Measurements from ENCODE around the gene SUCLG2.

SUCLG2 gene

GRCh38 chr3:67649681-67650080 lies 4.7 kb downstream of the SUCLG2 start:
- in situ Hi-C loops (cut with MboI; ENCODE audit: low sequenced_read_pairs), result no loop called here

GRCh38 chr3:67648701-67649100 lies 5.7 kb downstream of the SUCLG2 start:
- in situ Hi-C loops (cut with MboI; ENCODE audit: low sequenced_read_pairs), result no loop called here

GRCh38 chr3:67648229-67648628 lies 6.2 kb downstream of the SUCLG2 start:
- in situ Hi-C loops (cut with MboI; ENCODE audit: low sequenced_read_pairs), result no loop called here

GRCh38 chr3:67647390-67647878 lies 7.0 kb downstream of the SUCLG2 start:
- in situ Hi-C loops (cut with MboI; ENCODE audit: low sequenced_read_pairs), result no loop called here

GRCh38 chr3:67646586-67647234 lies 7.7 kb downstream of the SUCLG2 start:
- in situ Hi-C loops (cut with MboI; ENCODE audit: low sequenced_read_pairs), result no loop called here

- in situ Hi-C loops (cut with MboI; ENCODE audit: low sequenced_read_pairs), result no loop called here
These were observed 9.6 kb downstream of the SUCLG2 start for GRCh38 chr3:67644827-67645226.

- in situ Hi-C loops (cut with MboI; ENCODE audit: low sequenced_read_pairs), result no loop called here
These were observed 11.7 kb downstream of the SUCLG2 start for GRCh38 chr3:67642734-67643133.

GRCh38 chr3:67642190-67642589 lies 12.2 kb downstream of the SUCLG2 start:
- in situ Hi-C loops (cut with MboI; ENCODE audit: low sequenced_read_pairs), result no loop called here

- in situ Hi-C loops (cut with MboI; ENCODE audit: low sequenced_read_pairs), result no loop called here
These were observed 13.0 kb downstream of the SUCLG2 start for GRCh38 chr3:67641451-67641850.

GRCh38 chr3:67640023-67640660 lies 14.3 kb downstream of the SUCLG2 start:
- in situ Hi-C loops (cut with MboI; ENCODE audit: low sequenced_read_pairs), result no loop called here

GRCh38 chr3:67637255-67637900 lies 17.0 kb downstream of the SUCLG2 start:
- in situ Hi-C loops (cut with MboI; ENCODE audit: low sequenced_read_pairs), result no loop called here

- in situ Hi-C loops (cut with MboI; ENCODE audit: low sequenced_read_pairs), result no loop called here
These were observed 18.6 kb downstream of the SUCLG2 start for GRCh38 chr3:67635806-67636205.

GRCh38 chr3:67635257-67635656 lies 19.2 kb downstream of the SUCLG2 start:
- in situ Hi-C loops (cut with MboI; ENCODE audit: low sequenced_read_pairs), result no loop called here

- in situ Hi-C loops (cut with MboI; ENCODE audit: low sequenced_read_pairs), result no loop called here
These were observed 23.6 kb downstream of the SUCLG2 start for GRCh38 chr3:67630666-67631362.

GRCh38 chr3:67624687-67625086 lies 29.7 kb downstream of the SUCLG2 start:
- in situ Hi-C loops (cut with MboI; ENCODE audit: low sequenced_read_pairs), result no loop called here

- in situ Hi-C loops (cut with MboI; ENCODE audit: low sequenced_read_pairs), result no loop called here
These were observed 30.3 kb downstream of the SUCLG2 start for GRCh38 chr3:67624078-67624477.

GRCh38 chr3:67622652-67623051 lies 31.8 kb downstream of the SUCLG2 start:
- in situ Hi-C loops (cut with MboI; ENCODE audit: low sequenced_read_pairs), result no loop called here

- in situ Hi-C loops (cut with MboI; ENCODE audit: low sequenced_read_pairs), result no loop called here
These were observed 33.5 kb downstream of the SUCLG2 start for GRCh38 chr3:67620869-67621268.

- in situ Hi-C loops (cut with MboI; ENCODE audit: low sequenced_read_pairs), result no loop called here
These were observed 34.4 kb downstream of the SUCLG2 start for GRCh38 chr3:67619991-67620390.

- in situ Hi-C loops (cut with MboI; ENCODE audit: low sequenced_read_pairs), result no loop called here
These were observed 36.9 kb downstream of the SUCLG2 start for GRCh38 chr3:67617518-67617917.

GRCh38 chr3:67616046-67616445 lies 38.4 kb downstream of the SUCLG2 start:
- in situ Hi-C loops (cut with MboI; ENCODE audit: low sequenced_read_pairs), result no loop called here

GRCh38 chr3:67614195-67614594 lies 40.2 kb downstream of the SUCLG2 start:
- in situ Hi-C loops (cut with MboI; ENCODE audit: low sequenced_read_pairs), result no loop called here
